ENCODE results near the gene KDELR3. TPM values are rescaled to one million over a fixed set of nuclear protein-coding genes. Genes with fewer than 3 reads are reported as not detected.

Gene KDELR3
- total and polyA plus RNA-seq, 2 of the 8 experiments (the other 6 are each of a cell fraction or from before 2014, with no cell fraction given) = 7.9 to 13.0 TPM

DNA sequence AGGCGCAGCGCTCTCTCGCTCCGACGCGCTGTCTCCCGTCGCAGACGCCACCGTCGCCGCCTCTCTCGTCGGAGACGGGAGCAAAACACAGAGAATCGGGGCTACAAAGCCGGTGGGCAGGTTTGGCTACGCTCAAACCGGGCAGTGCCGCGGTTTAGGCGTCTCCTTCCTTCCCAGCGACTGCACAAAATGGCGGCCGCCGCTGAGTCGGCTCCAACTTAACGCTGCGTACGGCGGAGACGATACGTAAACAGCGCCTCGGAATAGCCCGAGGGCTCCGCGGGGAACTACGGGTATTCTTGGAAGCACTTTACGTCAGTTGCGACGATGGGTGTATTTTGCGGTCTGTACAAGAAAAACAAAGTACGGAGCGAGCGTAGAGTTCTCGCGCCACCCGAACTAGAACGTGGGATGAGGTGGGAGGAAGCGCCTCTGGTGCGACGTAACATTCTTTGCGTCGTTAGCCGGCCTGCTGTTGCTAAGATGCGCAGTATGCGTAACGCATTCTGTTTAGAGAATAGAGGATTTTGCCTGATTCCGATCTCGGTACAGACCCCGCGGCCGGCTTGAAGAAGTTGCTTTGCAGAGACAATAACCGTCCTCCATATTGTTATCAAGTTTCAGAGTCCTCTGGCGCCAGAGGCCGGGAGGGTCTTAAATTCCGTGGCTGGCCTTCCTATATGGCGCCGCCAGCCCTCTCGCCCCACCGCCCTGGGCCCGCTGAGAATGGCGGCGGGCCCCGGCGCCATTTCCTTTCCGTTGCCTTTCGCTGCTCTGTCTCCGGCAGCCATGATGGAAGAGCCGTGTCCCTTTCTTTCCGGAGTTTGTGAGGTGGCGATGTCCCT lies 38.4 kb downstream of the KDELR3 start, which contains the start of gene DDX17:
TSS of gene DDX17 (minus strand) at position 194 of the 845 bp plus-strand sequence.
- Histone ChIP-seq H4K5ac (ENCODE audit: insufficient read length, low read depth, low read length) (peak within 1 kb of the TSS; percentile 99), H3K4me2 (ENCODE audit: insufficient read depth in 1 of 2, low read depth in 2 of 2, low read length in 2 of 2) (peak within 1 kb of the TSS; percentile 78 to 94), H3K79me1 (ENCODE audit: low read depth, low read length) (0 out of 2 replicates have a peak, but pooled peaks cover 3% of the 10 kb centered on the region), H2BK15ac (ENCODE audit: low read length) (peak within 1 kb of the TSS; percentile 36; the same call in 1 of the 2 replicates), H4K20me1 (replicated peaks in 1 of 2; ENCODE audit: control insufficient read depth in 1 of 2, insufficient read depth in 2 of 2, low read length in 2 of 2) (peaks cover 16% of the 10 kb centered on the region in 2 experiments), H4K91ac (replicated peaks; ENCODE audit: insufficient read length, low read length) (peak within 1 kb of the TSS; percentile 99), H2AFZ (ENCODE audit: low read length) (no peak within 1 kb of the TSS; the same call in 1 of the 2 replicates), H2BK20ac (ENCODE audit: low read length) (peak within 1 kb of the TSS; percentile 66; the same call in 1 of the 2 replicates), H3K36me3 (ENCODE audit: control insufficient read depth in 2 of 4, insufficient read depth in 4 of 4, low read length in 3 of 4) (peaks cover 0 to 36% (median 6%) of the 10 kb centered on the region in 4 experiments; a peak in 4 of 8 replicates), H3K18ac (ENCODE audit: extremely low read depth, low read length) (peak within 1 kb of the TSS; percentile 100), H3K14ac (ENCODE audit: insufficient read length) (no peak within 1 kb of the TSS), H3K23ac (ENCODE audit: insufficient read length) (no peak within 1 kb of the TSS), H3K4ac (replicated peaks; ENCODE audit: insufficient read length, low read depth, low read length) (peak within 1 kb of the TSS; percentile 98), H3K27ac (ENCODE audit: low read depth, low read length) (peak within 1 kb of the TSS; percentile 99), H2BK12ac (ENCODE audit: low read depth, low read length) (peak within 1 kb of the TSS; percentile 99), H3K9me3 (ENCODE audit: insufficient read depth in 2 of 2, low read depth in 1 of 2, low read length in 1 of 2) (no peaks in the 10 kb centered on the region), H3K56ac (replicated peaks; ENCODE audit: insufficient read length, low read depth, low read length) (peak within 1 kb of the TSS; percentile 99), H3K27me3 (replicated peaks in 1 of 4; ENCODE audit: control insufficient read depth in 3 of 4, extremely low read depth in 1 of 4, insufficient read depth in 3 of 4, low read length in 3 of 4) (no peaks in the 10 kb centered on the region), H3K9ac (replicated peaks in 1 of 4; ENCODE audit: extremely low read depth in 1 of 4, low read depth in 3 of 4, low read length in 3 of 4) (peak within 1 kb of the TSS; percentile 99 to 100 (median 100)), H3K4me3 (ENCODE audit: extremely low read depth in 1 of 4, insufficient read depth in 2 of 4, low read depth in 3 of 4, low read length in 4 of 4) (peak within 1 kb of the TSS; percentile 89 to 99 (median 96)), H2BK120ac (replicated peaks; ENCODE audit: low read depth, low read length) (peak within 1 kb of the TSS; percentile 98), H3K79me2 (ENCODE audit: control insufficient read depth in 1 of 2, insufficient read depth in 2 of 2, low read length in 2 of 2) (peaks cover 32 to 48% of the 10 kb centered on the region in 2 experiments), H2AK5ac (ENCODE audit: low read depth, low read length) (peak within 1 kb of the TSS; percentile 95), H2BK5ac (ENCODE audit: low read depth, low read length) (peak within 1 kb of the TSS; percentile 100), H3K23me2 (ENCODE audit: low read depth, low read length) (peaks cover 12% of the 10 kb centered on the region), H4K8ac (ENCODE audit: extremely low read depth, insufficient read depth, low read length) (peak within 1 kb of the TSS; percentile 100), H3K4me1 (replicated peaks in 1 of 4; ENCODE audit: control insufficient read depth in 3 of 4, insufficient read depth in 4 of 4, low read length in 3 of 4) (peaks cover 0 to 11% (median 5%) of the 10 kb centered on the region in 4 experiments; a peak in 5 of 7 replicates)
- WGBS, 2 experiments (ENCODE audit: extremely low coverage in 1 of 2, insufficient coverage in 1 of 2, insufficient read length in 1 of 2, insufficient replicate concordance in 2 of 2, low coverage in 1 of 2, low lambda C conversion rate in 2 of 2, missing lambda C conversion rate in 1 of 2) = 5% methylated on average over 76 of the region's 83 CpGs; no CpG with 5 or more reads in 1 of the 2 experiments
- peak; percentile 92 for FAIRE-seq
- POLR2A ChIA-PET (ENCODE audit: partially characterized antibody) = interaction anchor here (0.8 to 4.4 kb wide), 12 partner anchors 8 to 108 kb away, joined by 3 to 24 read pairs (median 4); no protein-coding TSS in a partner anchor
- CTCF ChIA-PET (ENCODE audit: partially characterized antibody) = no interaction called here
- DNase-seq (ENCODE audit: low read depth in 1 of 2, low spot score in 2 of 2) = peak; percentile 78 to 96
- TF ChIP-seq TEAD4 (IDR thresholded peaks at IDR 0.05; ENCODE audit: low read depth, low read length) (peak; percentile 94), SP1 (IDR thresholded peaks at IDR 0.05; ENCODE audit: low read depth, low read length) (0 out of 2 replicates have a peak, but pooled peaks have one; percentile 14), RFX5 (IDR thresholded peaks at IDR 0.05; ENCODE audit: borderline replicate concordance, low read depth, low read length) (no peak), KDM4A (IDR thresholded peaks at IDR 0.05; ENCODE audit: low read depth, low read length, severe bottlenecking) (no peak), PHF8 (conservative IDR thresholded peaks at IDR 0.05; ENCODE audit: low read depth, low read length) (peak; percentile 94; the same call in 1 of the 2 replicates), CTBP2 (IDR thresholded peaks at IDR 0.05; ENCODE audit: borderline replicate concordance, insufficient read depth, insufficient read length, low read length) (no peak), NRF1 (IDR thresholded peaks at IDR 0.05; ENCODE audit: low read depth, low read length) (no peak), TBP (IDR thresholded peaks at IDR 0.05; ENCODE audit: low read depth, low read length) (peak; percentile 95), GABPA (IDR thresholded peaks at IDR 0.05; ENCODE audit: borderline replicate concordance, insufficient read depth, low read length) (0 out of 2 replicates have a peak, but pooled peaks have one; percentile 29)
- TF ChIP-seq, protein P1, sequence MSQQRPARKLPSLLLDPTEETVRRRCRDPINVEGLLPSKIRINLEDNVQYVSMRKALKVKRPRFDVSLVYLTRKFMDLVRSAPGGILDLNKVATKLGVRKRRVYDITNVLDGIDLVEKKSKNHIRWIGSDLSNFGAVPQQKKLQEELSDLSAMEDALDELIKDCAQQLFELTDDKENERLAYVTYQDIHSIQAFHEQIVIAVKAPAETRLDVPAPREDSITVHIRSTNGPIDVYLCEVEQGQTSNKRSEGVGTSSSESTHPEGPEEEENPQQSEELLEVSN (IDR thresholded peaks at IDR 0.05) = peak; percentile 10; the same call in 1 of the 2 replicates
